Stimulated activated CD4-positive, alpha-beta T cell treated with anti-CD3 and anti-CD28 coated beads, Interleukin-4, amount 100 ng/mL, for 1 hour (primary cell): ENCODE data around the gene GALNT7.
"Not testable (repeated sequence)": the region's sequence is repeated elsewhere in the genome, so short reads cannot be mapped to it uniquely, and the experiment has no call there.

Experiments
- DNase-seq: peaks from one replicate; pipeline ENCODE4 v3.0.0-alpha.2; 2020

The GALNT7 gene

GRCh38 chr4:173168396-173169177 lies at the start of gene GALNT7:
Gene GALNT7 (plus strand): TSS chr4:173168811. CDS start chr4:173168836, 25 bp downstream.
- peak; percentile 69 for DNase-seq

- DNase-seq = not testable (repeated sequence)
These were observed 49.8 kb upstream of the GALNT7 start for GRCh38 chr4:173118819-173119218.

GRCh38 chr4:173119818-173120217 lies 48.8 kb upstream of the GALNT7 start:
- no peak for DNase-seq

- DNase-seq = no peak
These were observed 47.5 kb upstream of the GALNT7 start for GRCh38 chr4:173121076-173121561.

GRCh38 chr4:173124209-173124865 lies 44.3 kb upstream of the GALNT7 start:
- DNase-seq = no peak

GRCh38 chr4:173125216-173125812 lies 43.3 kb upstream of the GALNT7 start:
- DNase-seq = no peak

- DNase-seq = no peak
These were observed 40.3 kb upstream of the GALNT7 start for GRCh38 chr4:173128199-173128890.

- no peak for DNase-seq
These were observed 37.9 kb upstream of the GALNT7 start for GRCh38 chr4:173130687-173131086.

- DNase-seq = no peak
These were observed 34.2 kb upstream of the GALNT7 start for GRCh38 chr4:173134426-173134825.

GRCh38 chr4:173135241-173135847 lies 33.3 kb upstream of the GALNT7 start:
- no peak for DNase-seq

GRCh38 chr4:173138624-173139023 lies 30.0 kb upstream of the GALNT7 start:
- no peak for DNase-seq

- no peak for DNase-seq
These were observed 29.1 kb upstream of the GALNT7 start for GRCh38 chr4:173139561-173139960.

- no peak for DNase-seq
These were observed 23.5 kb upstream of the GALNT7 start for GRCh38 chr4:173145131-173145530.

- no peak for DNase-seq
These were observed 22.2 kb upstream of the GALNT7 start for GRCh38 chr4:173146456-173146855.

- no peak for DNase-seq
These were observed 17.1 kb upstream of the GALNT7 start for GRCh38 chr4:173151496-173151895.

GRCh38 chr4:173152104-173152503 lies 16.5 kb upstream of the GALNT7 start:
- no peak for DNase-seq

- no peak for DNase-seq
These were observed 15.2 kb upstream of the GALNT7 start for GRCh38 chr4:173153445-173153844.

- no peak for DNase-seq
These were observed 8.8 kb upstream of the GALNT7 start for GRCh38 chr4:173159791-173160190.

- no peak for DNase-seq
These were observed 7.7 kb upstream of the GALNT7 start for GRCh38 chr4:173160871-173161270.

- no peak for DNase-seq
These were observed 7.3 kb upstream of the GALNT7 start for GRCh38 chr4:173161311-173161710.

- DNase-seq = no peak
These were observed 2.9 kb upstream of the GALNT7 start for GRCh38 chr4:173165706-173166105.

GRCh38 chr4:173166491-173166890 lies 2.1 kb upstream of the GALNT7 start:
- DNase-seq = no peak
